Heart left ventricle (tissue), 16 donors: ENCODE results near the gene ABCC1. TPM values are rescaled to one million over a fixed set of nuclear protein-coding genes. Genes with fewer than 3 reads are reported as not detected.
A peak's percentile ranks its signal among the peaks of the same experiment; 100 is the strongest.

ENCODE experiments used
- ATAC-seq, 4 donors: fragments of 200-7000 bp; cut with Tn5 transposase; one replicate each; pipeline ENCODE4 v1.9.1; 2020 to 2022; ENCODE audit warnings: moderate library complexity in 4 of 4, mild to moderate bottlenecking in 3 of 4, moderate number of reproducible peaks in 1 of 4
- DNase-seq, 5 donors: peaks; one replicate each; pipeline ENCODE4 v3.0.0-alpha.2; 2020
- H3K27ac ChIP-seq, 12 donors: fragments of 200-600 bp; sonication (generic) in 4 of 12; one replicate each; pipeline versions ENCODE4 v1.5.0 to v1.8.0; 2016 to 2022; ENCODE audit warnings: mild to moderate bottlenecking in 2 of 12
- H3K27me3 ChIP-seq, 9 donors: fragments of 200-600 bp; sonication (generic) in 2 of 9; one replicate each; pipeline versions ENCODE4 v1.5.1 to v1.8.0; 2016 to 2022; ENCODE audit warnings: mild to moderate bottlenecking in 3 of 9
- H3K36me3 ChIP-seq, 9 donors: fragments of 200-600 bp; sonication (generic) in 2 of 9; one replicate each; pipeline versions ENCODE4 v1.5.0 to v1.8.0; 2018 to 2022; ENCODE audit warnings: mild to moderate bottlenecking in 2 of 9
- H3K4me1 ChIP-seq, 12 donors: fragments of 200-600 bp; sonication (generic) in 4 of 12; one replicate each; pipeline versions ENCODE4 v1.5.0 to v1.8.0; 2016 to 2022; ENCODE audit warnings: mild to moderate bottlenecking in 3 of 12
- H3K4me3 ChIP-seq, 12 donors: fragments of 200-600 bp; sonication (generic) in 4 of 12; one replicate each; pipeline versions ENCODE4 v1.5.0 to v1.8.0; 2017 to 2022; ENCODE audit warnings: mild to moderate bottlenecking in 9 of 12, moderate library complexity in 4 of 12
- H3K9me3 ChIP-seq, 12 donors: fragments of 200-600 bp; sonication (generic) in 4 of 12; one replicate each; pipeline versions ENCODE4 v1.5.0 to v1.8.0; 2016 to 2022; ENCODE audit warnings: mild to moderate bottlenecking in 1 of 12
- CTCF ChIP-seq, 12 donors: fragments of 200-600 bp; sonication (generic) in 4 of 12; IDR thresholded peaks; one replicate each; pipeline versions ENCODE4 v1.5.0 to v1.8.0; 2018 to 2022; ENCODE audit warnings: antibody characterized with exemption in 12 of 12, mild to moderate bottlenecking in 5 of 12
- POLR2A ChIP-seq, 2 donors: fragments of 450-650 bp; IDR thresholded peaks; one replicate each; pipeline ENCODE4 v1.6.1; 2017; ENCODE audit warnings: antibody characterized with exemption in 2 of 2, mild to moderate bottlenecking in 2 of 2, moderate library complexity in 2 of 2
- whole genome bisulfite sequencing, 4 donors: extraction: QIAGEN DNeasy Blood & Tissue Kit in 2 of 4; methylation state at CpG; one replicate each; pipeline versions ENCODE4 v1.1.5 to v1.1.7; 2013 to 2018; 5-methylcytosine and 5-hydroxymethylcytosine counted together
- intact Hi-C, 10 donors: fragments of 100-400 bp; cut with DNase I; formaldehyde crosslinking; loops; one replicate each; pipeline versions ENCODE4 v1.11.1 to v1.14.2; 2022
- polyA plus RNA-seq, 2 donors: library from polyadenylated mRNA; stranded (reverse); fragments of 200-250 nt; gene quantifications; one replicate each; pipeline ENCODE4 v1.2.3, GENCODE V29; 2013
- total RNA-seq, 9 donors: library from RNA; depleted of rRNA in 2 of 9; stranded (reverse); fragments of >200 nt in 2 of 9; fragmentation: NEBNext Ultra II Directional in 3 of 9; extraction: Animal tissue kit (Norgen Biotek cat#: 25700) in 3 of 9; gene quantifications; one replicate each; pipeline versions ENCODE4 v1.1.0 to v1.2.4, GENCODE V29; 2016 to 2023
- donor health status: ischemic (EF 13 %, LVEDD 7.1; RV severe dilation, severe dysfunction).
- donor health status: healthy with polysubstance abuse.
- donor health status: DM: no; HTN: yes; CAD: no.
- donor health status: DM: no; HTN: no; CAD: no.
- donor health status: ischemic (EF 25% LVEDD 6.9; RV normal size, moderate dysfunction).
- donor health status: ischemic (EF 25% LVEDD 5.7; RV mildly dilated, moderate dysfunction).
- donor health status: healthy.
- donor health status: DM: yes; HTN: yes; CAD: no.
- donor health status: ischemic (EF 35%, LVEDD 5.7; RV mildly dilated, moderate dysfunction).
- donor health status: nonischemic (EF 11% LVEDD 7.7; RV severe dilation, severe dysfunction).
- donor health status: DM: yes; HTN: yes; CAD: no.
- donor health status: PGD.
- donor health status: ischemic (EF 29% LVEDD 5.4; RV normal size, mild dysfunction).
- donor health status: nonischemic (EF 23%, LVEDD 6.1; RV moderate dilation, normal function).

The ABCC1 gene
- total and polyA plus RNA-seq, 11 donors = 8.1 to 28.0 (median 22.4) TPM

- 83 to 94% (median 90%) methylated on average over 11 of the region's 11 CpGs for WGBS, 4 donors
- peaks cover 0 to 17% (median 4%) of the 10 kb centered on the region in 12 donors for H3K4me1 ChIP-seq
- H3K27ac ChIP-seq = peak overlapping the region in 1 of 12 donors; percentile 85
Observed at GRCh38 chr16:16093628-16094332, 144.4 kb downstream of the ABCC1 start.

GRCh38 chr16:16095646-16096045 is 146.2 kb downstream of the ABCC1 start:
- Histone ChIP-seq H3K36me3 (peaks cover 0 to 49% (median 20%) of the 10 kb centered on the region in 9 donors), H3K9me3 (no peaks in the 10 kb centered on the region), H3K27me3 (no peaks in the 10 kb centered on the region), H3K4me3 (no peak overlapping the region), H3K27ac (peak overlapping the region in 2 of 12 donors; percentile 60 to 85), H3K4me1 (peaks cover 0 to 15% (median 6%) of the 10 kb centered on the region in 12 donors)
- 89 to 94% (median 91%) methylated on average over 8 of the region's 8 CpGs for WGBS, 4 donors
- TF ChIP-seq POLR2A (IDR thresholded peaks at IDR 0.05) (no peak), CTCF (IDR thresholded peaks at IDR 0.05) (no peak)
- DNase-seq = no peak
- intact Hi-C loops = no loop called here
- no peak for ATAC-seq

More at GRCh38 chr16:16093628-16094332, 144.4 kb downstream of the ABCC1 start:
- DNase-seq (no peak), ATAC-seq (no peak)
- intact Hi-C loops = no loop called here
- no peak overlapping the region for H3K4me3 ChIP-seq
- no peaks in the 10 kb centered on the region for H3K9me3 ChIP-seq
- TF ChIP-seq POLR2A (IDR thresholded peaks at IDR 0.05) = no peak
- TF ChIP-seq CTCF (IDR thresholded peaks at IDR 0.05) = no peak
- no peaks in the 10 kb centered on the region for H3K27me3 ChIP-seq
- H3K36me3 ChIP-seq = peaks cover 0 to 61% (median 30%) of the 10 kb centered on the region in 9 donors

- Histone ChIP-seq H3K9me3 (no peaks in the 10 kb centered on the region), H3K4me1 (peaks cover 0 to 15% (median 6%) of the 10 kb centered on the region in 12 donors), H3K4me3 (no peak overlapping the region), H3K36me3 (peaks cover 0 to 42% (median 15%) of the 10 kb centered on the region in 9 donors), H3K27ac (peak overlapping the region in 5 of 12 donors; percentile 21 to 85 (median 42)), H3K27me3 (no peaks in the 10 kb centered on the region)
- peak in 1 of 4 donors; percentile 31 for ATAC-seq
- TF ChIP-seq CTCF (IDR thresholded peaks at IDR 0.05) (peak in 3 of 12 donors; percentile 4 to 14 (median 9)), POLR2A (IDR thresholded peaks at IDR 0.05) (no peak)
- intact Hi-C loops = no loop called here
- DNase-seq = peak in 2 of 5 donors; percentile 18 to 42
- 66 to 80% (median 70%) methylated on average over 14 of the region's 14 CpGs for WGBS, 4 donors
Observed at GRCh38 chr16:16096121-16096857, 146.9 kb downstream of the ABCC1 start.

- H3K4me1 ChIP-seq = peaks cover 0 to 15% (median 6%) of the 10 kb centered on the region in 12 donors
- no peak overlapping the region for H3K4me3 ChIP-seq
- intact Hi-C loops = no loop called here
- no peaks in the 10 kb centered on the region for H3K9me3 ChIP-seq
- no peak for TF ChIP-seq CTCF (IDR thresholded peaks at IDR 0.05)
- TF ChIP-seq POLR2A (IDR thresholded peaks at IDR 0.05) = no peak
- peak overlapping the region in 1 of 12 donors; percentile 85 for H3K27ac ChIP-seq
- H3K27me3 ChIP-seq = no peaks in the 10 kb centered on the region
- ATAC-seq = no peak
- peaks cover 0 to 40% (median 11%) of the 10 kb centered on the region in 9 donors for H3K36me3 ChIP-seq
- 81 to 90% (median 87%) methylated on average over 3 of the region's 3 CpGs for WGBS, 4 donors
- no peak for DNase-seq
Observed at GRCh38 chr16:16096858-16097213, 147.4 kb downstream of the ABCC1 start.
